Measurements from ENCODE around the gene MUC5B. TPM values are rescaled to one million over a fixed set of nuclear protein-coding genes. Genes with fewer than 3 reads are reported as not detected.

MUC5B gene
- polyA plus RNA-seq, 1 donor: not detected

DNA sequence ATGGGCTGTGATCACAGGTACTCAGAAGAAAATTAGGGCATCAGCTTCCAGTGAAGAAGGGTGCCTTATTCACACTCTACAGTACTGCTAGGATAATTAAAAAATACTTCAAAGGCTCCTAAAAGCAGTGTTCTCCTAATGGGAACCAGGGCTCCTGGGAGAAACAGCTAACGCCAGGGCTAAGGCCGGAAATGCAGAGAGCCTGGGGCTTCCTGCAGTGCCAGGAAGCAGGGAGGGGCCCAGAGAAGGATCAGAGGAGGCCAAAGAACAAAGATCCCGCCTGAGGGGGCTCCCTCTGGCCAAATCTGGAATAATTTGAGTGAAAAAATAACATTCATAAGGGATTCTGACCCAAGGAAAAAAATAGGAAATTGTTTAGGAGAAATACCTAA is 59.1 kb downstream of the MUC5B start:
- no peak for DNase-seq (ENCODE audit: low read depth)

DNA sequence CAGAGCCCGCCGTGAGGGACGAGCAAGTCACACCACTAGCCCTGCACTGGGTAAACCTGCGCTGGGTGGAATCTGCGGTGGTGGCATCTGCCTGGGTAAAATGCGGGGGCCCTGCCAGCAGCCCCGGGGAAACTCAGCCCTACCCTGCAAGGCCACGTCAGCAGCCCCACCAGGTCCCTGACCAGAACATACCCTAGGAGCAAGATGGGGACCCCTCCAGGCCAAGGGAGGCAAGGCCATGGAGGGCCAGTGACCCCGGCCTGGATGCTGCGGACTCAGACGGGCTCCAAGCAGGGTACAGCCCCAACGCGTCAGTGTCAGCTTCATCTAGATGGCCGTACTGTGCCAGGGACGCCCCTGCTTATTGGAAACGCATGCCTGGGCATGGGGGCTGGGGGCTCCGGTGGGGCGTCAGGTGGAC is 60.2 kb downstream of the MUC5B start:
- no peak for DNase-seq (ENCODE audit: low read depth)

DNA sequence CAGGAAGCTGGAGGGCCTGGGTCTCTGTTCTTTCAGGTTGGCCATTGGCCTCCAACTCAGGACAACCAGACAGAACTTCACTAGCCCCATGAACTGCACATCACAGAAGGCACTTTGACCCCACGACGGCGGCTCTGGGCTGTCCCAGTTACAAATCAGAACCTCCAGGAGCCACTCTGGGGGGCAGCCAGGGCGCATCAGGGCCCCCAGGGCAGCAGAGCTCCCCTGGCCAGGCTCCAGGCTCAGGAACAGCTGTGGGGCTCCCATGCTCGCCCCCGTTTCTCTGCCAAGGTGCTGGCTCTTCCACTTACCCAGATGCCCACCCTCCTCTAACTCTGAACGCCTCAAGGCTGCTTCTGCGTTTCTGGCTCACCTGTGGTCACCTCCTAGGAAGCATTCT is 61.0 kb downstream of the MUC5B start:
- DNase-seq (ENCODE audit: low read depth): no peak

DNA sequence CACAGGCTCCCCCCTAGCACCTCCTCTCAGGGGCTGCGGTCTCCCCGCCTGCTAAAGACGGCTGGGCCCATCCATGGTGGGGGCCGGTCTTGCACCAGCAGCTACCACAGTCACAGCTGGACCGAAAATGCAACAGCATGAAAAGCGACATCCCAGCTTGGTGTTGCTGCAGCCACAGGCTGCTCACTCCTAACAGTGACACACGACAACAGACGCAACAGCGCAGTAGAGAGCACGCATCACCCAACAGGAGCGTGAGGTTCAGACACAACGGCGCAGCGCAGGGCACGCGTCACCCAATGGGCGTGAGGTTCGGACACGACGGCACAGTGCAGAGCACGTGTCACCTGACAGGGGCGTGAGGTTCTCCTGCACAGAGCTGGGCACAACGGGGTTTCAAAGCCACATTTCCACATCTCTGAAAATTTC is 62.5 kb downstream of the MUC5B start:
- no peak for DNase-seq (ENCODE audit: low read depth)

DNA sequence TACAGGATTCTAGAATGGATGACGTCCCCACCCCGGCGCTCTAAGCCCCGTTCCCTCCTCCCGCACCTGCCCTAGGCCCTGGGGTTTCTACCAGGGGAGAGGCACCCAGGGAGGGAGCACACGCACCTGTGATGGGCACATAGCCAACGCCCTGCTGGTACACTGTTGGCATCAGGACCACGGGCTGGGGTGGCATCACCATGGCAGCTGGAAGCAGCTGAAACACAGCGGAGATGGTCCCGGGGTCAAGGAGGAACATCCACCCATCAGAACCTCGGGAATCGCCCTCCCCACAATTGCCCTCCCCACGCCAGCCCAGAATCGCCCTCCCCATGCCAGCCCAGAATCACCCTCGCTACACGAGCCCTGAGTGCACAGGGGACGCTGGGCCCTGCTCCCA is 63.0 kb downstream of the MUC5B start:
- no peak for DNase-seq (ENCODE audit: low read depth)

DNA sequence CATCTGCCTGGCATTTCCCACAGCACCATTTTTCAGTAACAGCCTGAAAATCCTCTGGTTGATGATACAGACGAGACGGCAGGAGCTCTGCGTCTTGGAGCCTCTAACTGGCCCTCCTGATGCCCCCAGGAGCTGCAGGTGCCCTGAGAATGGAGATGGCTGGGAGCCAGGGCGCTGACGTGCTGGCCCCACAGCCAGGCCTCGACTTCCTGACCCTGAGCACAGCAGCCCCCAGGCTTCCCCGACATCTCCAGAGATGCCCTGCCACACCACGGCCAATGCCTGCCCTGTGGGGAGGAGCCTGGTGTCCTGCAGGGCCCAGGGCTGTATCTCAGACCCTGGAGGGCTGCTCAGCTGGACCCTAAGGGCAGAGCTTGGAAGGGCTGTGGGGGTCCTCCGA is 65.1 kb downstream of the MUC5B start:
- DNase-seq (ENCODE audit: low read depth): no peak

DNA sequence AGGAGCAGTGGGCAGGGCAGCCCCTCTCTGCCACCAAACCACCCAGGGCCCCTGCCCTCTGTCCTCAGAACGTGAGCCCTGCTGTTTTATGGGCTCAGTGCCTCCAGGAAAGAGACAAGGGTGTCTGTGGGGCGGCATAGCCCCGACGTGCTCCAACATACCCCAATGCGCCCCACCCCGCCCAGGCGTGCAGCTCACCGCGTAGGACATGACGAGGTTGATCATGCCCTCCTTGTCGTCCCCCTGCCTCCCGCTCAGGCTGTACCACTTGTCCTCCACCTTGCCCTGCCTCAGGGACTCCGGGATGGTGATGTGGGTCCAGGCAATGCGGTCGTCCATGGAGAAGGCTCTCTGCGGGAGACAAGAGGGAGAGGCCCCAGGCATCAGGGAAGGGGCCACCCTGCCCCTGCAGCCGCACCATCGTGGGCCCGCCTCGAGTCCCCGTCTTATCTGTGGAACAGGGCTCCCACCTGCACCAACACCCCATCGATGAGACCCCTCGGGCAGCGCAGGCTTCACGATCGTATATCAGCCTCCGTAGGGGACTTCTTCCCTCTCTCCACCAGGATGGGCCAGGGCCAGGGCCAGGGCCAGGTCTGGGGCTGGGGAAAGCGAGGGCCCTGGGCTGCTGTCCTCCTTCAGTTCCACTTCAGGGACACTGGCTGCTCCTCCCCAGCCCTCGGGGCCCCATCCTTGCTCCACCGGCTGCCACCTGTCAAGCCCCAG is 65.7 kb downstream of the MUC5B start:
- DNase-seq (ENCODE audit: low read depth): no peak

DNA sequence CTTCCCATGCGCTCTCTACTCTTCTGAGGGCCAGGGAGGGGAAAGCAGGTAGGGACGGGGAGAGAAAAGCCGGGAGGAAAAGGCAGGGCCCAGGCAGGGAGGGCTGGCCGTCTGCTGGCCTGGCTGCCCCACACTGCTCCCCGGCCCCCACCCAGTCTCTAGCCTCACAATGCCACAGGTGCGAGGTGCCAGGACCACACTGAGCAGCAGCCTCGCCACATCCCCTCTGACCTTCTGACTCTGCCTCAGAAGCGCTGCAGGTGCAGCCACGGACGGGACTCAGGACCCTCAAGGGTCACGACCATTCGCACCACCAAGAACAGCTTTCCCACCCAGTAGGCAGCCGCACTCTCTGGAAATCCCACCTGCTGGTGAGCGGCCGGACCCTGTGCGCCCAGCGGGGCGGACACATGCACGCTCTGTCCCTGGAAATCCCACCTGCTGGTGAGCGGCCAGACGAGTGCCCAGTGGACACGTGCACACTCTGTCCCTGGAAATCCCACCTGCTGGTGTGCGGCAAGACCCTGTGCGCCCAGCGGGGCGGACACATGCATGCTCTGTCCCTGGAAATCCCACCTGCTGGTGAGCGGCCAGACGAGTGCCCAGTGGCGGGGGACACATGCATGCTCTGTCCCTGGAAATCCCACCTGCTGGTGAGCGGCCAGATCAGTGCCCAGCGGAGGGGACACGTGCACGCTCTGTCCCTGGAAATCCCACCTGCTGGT is 66.5 kb downstream of the MUC5B start:
- DNase-seq (ENCODE audit: low read depth): no peak

DNA sequence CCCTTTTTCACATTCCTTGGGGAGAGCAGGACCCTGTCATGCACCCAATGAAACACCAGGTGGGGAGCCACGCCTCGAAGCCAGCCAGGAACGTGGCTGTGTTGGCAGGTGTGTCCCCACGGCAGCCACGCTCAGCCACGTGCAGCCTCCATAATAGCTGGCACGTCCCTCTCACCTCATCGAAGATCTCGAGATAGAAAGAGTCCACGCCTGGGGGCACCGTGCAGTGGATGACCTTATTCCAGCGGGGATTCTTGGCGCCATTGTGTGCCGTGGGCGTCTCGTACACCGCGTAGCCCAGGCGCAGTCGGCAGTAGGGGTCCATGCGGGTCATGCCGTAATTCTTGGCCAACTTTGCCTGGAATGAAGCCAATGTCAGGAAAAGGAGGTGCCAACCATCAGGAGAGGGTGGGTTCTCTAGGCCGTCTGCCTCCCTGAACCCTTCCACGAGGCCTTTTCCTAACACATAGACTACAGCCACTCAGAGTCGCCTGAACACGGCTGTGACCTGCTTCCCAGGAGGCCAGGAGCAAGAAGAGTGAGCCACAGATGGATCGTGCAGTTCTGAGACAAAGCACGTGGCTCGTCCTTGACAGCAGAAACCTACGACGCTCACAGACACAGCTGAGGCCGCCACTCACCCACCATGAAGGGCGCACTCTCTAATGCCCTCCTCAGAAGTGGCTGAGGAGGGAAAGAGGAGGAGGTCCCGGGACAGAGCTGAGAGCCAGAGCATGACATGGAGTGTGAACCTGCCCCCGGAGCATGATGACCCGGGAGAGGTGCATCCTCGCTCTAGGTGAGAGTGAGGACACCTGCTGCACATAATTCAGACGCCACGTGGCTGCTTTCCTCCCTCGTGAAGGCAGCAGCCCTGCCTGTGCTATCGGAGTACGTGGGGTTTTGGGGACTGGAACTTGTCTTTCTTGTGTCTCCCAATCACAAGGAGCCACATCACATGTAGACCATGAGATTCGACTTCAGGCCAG is 67.5 kb downstream of the MUC5B start:
- DNase-seq (ENCODE audit: low read depth): no peak

DNA sequence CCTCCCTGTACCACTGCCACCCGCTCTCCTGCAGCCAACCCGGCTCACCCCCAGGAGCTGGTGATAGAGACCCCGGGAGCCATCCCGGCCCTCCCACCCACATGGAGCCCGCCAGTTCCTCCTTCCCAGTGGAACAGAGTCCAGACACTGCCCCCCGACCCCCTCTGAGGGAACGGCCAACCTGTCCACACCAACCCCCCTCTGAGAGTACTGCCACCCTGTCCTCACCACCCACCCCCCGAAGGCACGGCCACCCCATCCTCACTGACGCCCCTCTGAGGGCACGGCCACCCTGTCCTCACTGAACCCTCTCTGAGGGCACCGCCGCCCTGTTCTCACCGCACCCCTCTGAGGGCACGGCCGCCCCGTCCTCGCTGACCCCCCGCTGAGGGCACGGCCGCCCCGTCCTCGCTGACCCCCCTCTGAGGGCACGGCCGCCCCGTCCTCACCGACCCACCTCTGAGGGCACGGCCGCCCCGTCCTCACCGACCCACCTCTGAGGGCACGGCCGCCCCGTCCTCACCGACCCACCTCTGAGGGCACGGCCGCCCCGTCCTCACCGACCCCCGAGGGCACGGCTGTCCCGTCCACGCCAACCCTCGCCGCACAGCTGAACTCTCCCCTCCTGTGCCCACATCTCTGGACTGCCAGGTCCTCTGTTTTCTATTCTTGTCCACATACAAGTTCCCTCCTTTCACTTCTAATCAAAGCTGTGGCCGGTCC is 68.6 kb downstream of the MUC5B start:
- no peak for DNase-seq (ENCODE audit: low read depth)

DNA sequence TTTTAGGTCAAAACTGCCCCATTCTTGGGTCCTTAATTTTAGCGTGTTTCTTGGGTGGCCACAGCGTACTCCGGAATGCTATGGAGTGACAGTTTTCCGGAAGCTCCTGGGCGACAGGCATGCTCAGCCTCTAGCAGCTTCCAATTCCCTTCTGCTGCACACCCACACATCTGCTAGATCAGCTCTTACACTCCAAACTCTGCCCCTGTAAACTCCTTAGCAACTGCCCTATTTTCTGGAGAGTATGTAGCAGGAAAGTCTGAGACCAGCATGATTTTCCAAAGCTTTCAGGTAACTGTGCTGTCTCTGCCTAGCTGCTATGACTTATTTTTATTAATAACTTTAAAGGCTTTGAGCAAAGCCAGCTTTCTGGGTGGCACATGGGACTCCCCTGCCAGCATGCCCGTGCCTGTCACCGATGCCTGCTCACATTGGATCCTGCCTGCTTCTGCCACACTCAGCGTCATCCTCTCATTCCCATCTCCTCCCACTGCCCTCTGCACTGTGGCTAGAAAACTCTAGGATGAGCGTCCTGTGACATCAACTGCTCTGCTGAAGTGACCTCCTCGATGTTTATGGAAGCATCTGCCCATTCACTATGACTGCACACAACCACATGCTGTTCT is 69.3 kb downstream of the MUC5B start:
- DNase-seq (ENCODE audit: low read depth): no peak

DNA sequence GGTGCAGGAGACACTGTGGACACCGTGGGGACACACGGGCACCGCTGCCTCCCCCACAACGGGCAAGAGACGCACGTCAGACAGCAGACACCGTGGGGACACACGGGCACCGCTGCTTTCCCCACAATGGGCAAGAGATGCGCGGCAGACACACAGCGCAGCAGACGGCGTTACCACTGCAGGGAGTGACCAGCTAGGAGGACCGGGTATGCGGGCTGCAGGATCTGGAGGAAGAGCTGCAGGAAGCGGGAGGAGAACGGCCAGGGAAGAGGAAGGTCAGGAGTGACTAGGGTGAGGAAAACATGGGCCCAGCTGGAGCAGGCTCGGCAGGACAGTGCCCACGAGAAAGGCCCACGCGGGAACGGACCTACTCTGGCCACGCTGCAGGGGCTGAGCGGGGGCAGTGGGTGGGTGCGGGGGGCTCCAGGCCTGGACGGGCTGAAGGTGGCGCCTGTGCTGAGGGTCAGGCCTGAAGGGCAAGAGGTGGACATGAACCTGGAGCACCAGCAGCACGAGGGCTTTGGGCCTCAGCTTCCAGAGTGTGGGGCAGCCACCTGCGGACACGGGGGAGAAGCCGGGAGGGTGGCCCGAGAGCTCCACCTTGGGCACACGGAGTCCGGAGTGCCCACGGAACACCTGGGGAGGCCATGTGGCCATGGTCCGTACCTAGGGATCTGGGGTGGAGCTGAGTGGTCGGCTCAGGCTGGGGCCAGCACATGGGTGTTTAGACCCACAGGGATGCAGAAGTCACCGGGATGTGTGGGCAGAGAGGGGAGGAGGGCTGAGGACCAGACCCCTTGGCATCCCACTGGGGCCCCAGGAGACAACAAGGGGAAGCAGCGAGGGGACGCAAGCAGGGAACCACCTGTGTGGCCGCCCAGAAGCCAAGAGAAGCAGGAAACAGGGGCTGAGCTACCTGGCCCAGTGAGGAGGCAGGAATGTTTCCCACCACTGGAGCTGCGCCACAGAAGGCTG is 70.1 kb downstream of the MUC5B start:
- DNase-seq (ENCODE audit: low read depth): no peak

DNA sequence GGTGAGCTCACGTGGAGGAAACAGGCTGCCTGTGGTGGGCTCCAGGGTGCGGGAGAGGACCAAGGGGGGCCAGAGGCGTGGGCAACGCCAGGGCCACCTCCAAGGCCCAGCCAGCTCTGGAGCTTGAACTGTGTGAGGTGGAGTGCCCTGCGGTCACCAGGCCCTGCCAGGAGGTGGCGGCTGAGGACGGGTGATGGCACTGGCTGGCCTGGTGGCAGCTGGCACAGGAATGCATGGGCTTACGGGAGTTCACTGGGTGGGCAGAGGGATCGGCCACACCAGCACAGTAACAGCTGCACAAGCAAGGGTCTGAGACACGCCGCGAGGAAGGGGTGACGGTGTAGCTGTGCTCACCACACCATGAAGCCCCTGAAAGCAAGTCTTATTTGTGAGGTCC is 70.8 kb downstream of the MUC5B start:
- no peak for DNase-seq (ENCODE audit: low read depth)

DNA sequence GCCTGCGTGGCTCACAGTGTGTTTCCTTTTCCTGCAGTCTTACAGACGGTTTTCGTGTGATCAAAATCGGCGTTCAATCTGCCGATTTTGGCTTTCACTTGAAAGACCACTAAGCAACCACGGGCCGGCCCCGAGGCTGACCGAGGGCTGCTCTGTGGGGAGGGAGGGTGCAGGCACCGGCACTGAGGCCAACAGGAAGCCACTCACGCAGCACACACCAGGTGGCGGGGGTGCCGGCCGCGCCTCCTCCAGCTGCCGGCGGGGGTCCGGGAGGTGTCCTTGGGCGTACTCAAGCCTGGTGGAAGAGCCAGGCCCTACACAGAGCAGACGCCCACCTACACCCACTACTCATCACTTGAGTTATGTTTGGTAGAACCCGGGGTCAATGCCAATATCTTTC is 72.2 kb downstream of the MUC5B start:
- DNase-seq (ENCODE audit: low read depth): no peak

DNA sequence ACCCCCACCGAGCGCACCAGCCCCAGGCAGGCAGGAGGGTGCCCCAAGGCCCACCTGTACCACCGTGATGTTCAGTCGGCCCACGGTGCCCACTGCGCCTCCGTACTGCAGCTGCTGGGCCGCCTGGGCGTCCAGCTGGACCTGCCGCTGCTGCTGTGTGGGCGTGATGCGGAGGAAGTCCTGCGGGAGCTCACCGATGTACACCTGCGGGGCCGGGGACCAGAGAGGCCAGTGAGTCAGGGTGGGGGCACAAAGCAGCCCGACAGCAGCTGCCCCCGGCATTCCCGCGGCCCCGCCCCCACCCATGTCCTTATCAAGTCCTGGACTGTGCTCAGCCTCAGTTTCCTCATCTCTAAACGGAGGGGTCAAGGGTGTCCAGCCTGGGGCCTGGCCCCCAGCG is 72.7 kb downstream of the MUC5B start:
- no peak for DNase-seq (ENCODE audit: low read depth)

DNA sequence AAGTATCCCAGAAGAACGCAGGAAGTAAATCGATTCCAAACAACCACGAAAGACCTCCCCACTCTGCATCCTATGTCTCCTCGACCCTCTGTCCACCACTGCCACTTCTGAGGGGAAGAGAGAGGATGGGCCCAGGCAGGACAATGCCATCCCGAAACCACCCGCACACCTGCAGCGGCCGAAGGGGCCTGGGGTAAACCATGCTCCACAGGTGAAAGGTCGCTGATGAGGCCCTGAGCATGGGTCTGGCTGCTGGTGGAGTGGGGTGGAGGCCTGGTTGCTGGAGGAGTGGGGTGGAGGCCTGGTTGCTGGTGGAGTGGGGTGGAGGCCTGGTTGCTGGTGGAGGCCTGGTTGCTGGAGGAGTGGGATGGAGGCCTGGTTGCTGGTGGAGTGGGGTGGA is 73.4 kb downstream of the MUC5B start:
- DNase-seq (ENCODE audit: low read depth): no peak

DNA sequence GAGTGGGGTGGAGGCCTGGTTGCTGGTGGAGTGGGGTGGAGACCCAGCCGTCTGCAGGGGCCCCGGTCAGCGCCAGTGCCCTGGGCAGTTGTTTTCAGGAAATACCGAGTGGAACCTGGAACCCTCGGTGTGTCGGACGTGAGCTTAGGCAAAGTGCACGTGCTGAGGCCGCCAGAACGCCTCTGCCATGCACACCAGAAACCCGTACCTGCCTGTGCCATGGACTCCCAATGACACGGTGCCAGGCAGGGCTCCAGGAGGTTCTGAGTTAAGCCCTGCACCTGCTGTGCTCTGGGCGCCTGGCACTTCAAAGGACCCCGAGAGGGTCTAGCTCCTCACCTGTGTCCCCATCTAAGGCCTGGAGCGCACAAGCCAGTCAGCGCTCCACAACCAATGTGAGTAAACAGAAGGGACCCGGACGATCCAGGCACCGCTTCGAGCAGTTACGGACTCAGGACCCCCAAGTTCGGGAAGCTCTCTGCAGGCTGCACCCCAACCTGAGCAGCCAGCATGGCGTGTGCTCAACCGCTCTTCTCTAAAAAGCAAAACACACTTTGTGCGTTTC is 74.2 kb downstream of the MUC5B start:
- DNase-seq (ENCODE audit: low read depth): no peak

DNA sequence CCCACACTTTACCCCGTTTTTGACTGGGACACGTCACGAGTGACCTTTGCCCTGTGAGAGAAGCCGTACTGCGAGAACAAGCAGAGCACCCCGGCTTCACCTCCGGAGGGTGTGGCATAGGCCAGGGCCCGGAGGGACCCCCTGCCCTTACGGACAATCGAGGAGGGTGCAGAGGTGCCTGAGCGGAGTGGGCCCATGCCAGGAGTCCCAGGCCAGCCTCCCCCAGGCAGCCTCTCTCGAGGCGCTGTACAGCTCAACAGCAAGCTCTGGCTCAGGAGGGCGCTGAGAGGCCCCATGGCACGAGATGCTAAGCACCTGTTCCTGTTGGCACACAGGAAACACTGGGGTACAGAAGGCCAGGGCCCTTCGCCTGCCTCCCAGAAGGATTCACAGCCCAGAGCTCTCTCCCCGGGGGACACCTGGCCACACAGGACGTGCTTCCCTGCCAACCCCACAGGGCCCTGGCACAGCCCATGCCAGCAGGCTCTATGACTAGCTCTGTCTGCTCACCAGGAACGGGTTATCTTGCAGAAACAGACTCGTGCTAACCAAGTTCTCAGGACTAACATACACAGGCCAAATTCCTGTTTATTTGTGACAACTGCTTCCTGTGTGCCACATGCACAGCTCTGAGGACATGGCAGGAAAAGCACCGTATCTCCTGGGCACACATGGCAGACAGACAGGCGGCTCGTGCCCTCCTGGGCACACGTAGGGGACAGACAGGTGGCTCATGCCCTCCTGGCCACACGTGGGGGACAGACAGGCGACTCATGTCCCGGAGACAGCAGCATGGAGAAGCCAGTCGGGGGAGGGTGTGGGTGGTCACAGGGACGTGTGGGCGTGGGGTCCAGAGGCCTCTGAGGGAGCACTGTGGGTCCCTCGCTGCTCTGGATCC is 75.0 kb downstream of the MUC5B start:
- DNase-seq (ENCODE audit: low read depth): no peak

All from forelimb muscle (tissue), 1 donor.